Tibial artery (tissue), 4 donors: ENCODE results near the gene OR4N5.

ENCODE experiments used
- DNase-seq, 2 donors: peaks; one replicate each; pipeline ENCODE4 v3.0.0-alpha.2; 2019
- H3K27ac ChIP-seq, 2 donors: fragments of 200-600 bp; sonication (generic) in 1 of 2; 1 replicate in 1 of 2; 2 replicates in 1 of 2; pipeline ENCODE4 v1.5.1; 2018 to 2019; ENCODE audit warnings: mild to moderate bottlenecking in 1 of 2
- H3K27me3 ChIP-seq, 2 donors: fragments of 200-600 bp; sonication (generic) in 1 of 2; one replicate each; pipeline versions ENCODE4 v1.5.1 to v1.6.0; 2016 to 2019
- H3K36me3 ChIP-seq, 3 donors: fragments of 200-600 bp; sonication (generic) in 2 of 3; one replicate each; pipeline ENCODE4 v1.5.1; 2016 to 2019; ENCODE audit warnings: mild to moderate bottlenecking in 2 of 3
- H3K4me1 ChIP-seq, 4 donors: fragments of 200-600 bp; sonication (generic) in 2 of 4; 1 replicate in 3 of 4; 2 replicates in 1 of 4; pipeline ENCODE4 v1.5.1; 2016 to 2019
- H3K4me3 ChIP-seq, 2 donors: fragments of 200-600 bp; sonication (generic) in 1 of 2; 1 replicate in 1 of 2; 2 replicates in 1 of 2; pipeline ENCODE4 v1.5.1; 2018 to 2019; ENCODE audit warnings: mild to moderate bottlenecking in 2 of 2
- H3K9me3 ChIP-seq, 3 donors: fragments of 200-600 bp; sonication (generic) in 1 of 3; one replicate each; pipeline ENCODE4 v1.5.1; 2016 to 2019
- intact Hi-C: fragments of 100-400 bp; cut with DNase I; formaldehyde crosslinking; loops from one replicate; pipeline ENCODE4 v1.15.0; 2023; ENCODE audit warnings: low total_unique reads
- TF ChIP-seq, protein P1 (sequence below), 2 experiments: fragments of 200-600 bp in 1 of 2; fragments of 450-650 bp in 1 of 2; IDR thresholded peaks; one replicate each; pipeline ENCODE4 v1.5.1; 2017 to 2019; ENCODE audit warnings: antibody characterized with exemption in 2 of 2, mild to moderate bottlenecking in 1 of 2, moderate library complexity in 1 of 2

The OR4N5 gene

GRCh38 chr14:20190596-20190995 is 52.0 kb downstream of the OR4N5 start, which contains the start of gene OR11G2:
Gene OR11G2, plus strand, starts transcription at chr14:20190896. Its CDS starts 6,542 bp downstream, at chr14:20197438.
- intact Hi-C loops: no loop called here
- H3K36me3 ChIP-seq: no peaks in the 10 kb centered on the region
- H3K9me3 ChIP-seq: no peaks in the 10 kb centered on the region
- TF ChIP-seq, protein P1, sequence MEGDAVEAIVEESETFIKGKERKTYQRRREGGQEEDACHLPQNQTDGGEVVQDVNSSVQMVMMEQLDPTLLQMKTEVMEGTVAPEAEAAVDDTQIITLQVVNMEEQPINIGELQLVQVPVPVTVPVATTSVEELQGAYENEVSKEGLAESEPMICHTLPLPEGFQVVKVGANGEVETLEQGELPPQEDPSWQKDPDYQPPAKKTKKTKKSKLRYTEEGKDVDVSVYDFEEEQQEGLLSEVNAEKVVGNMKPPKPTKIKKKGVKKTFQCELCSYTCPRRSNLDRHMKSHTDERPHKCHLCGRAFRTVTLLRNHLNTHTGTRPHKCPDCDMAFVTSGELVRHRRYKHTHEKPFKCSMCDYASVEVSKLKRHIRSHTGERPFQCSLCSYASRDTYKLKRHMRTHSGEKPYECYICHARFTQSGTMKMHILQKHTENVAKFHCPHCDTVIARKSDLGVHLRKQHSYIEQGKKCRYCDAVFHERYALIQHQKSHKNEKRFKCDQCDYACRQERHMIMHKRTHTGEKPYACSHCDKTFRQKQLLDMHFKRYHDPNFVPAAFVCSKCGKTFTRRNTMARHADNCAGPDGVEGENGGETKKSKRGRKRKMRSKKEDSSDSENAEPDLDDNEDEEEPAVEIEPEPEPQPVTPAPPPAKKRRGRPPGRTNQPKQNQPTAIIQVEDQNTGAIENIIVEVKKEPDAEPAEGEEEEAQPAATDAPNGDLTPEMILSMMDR (IDR thresholded peaks at IDR 0.05): no peak
- no peaks in the 10 kb centered on the region for H3K27me3 ChIP-seq
- no peak within 1 kb of the TSS for H3K27ac ChIP-seq
- DNase-seq: no peak
- no peak within 1 kb of the TSS for H3K4me3 ChIP-seq
- H3K4me1 ChIP-seq: no peaks in the 10 kb centered on the region

DNA sequence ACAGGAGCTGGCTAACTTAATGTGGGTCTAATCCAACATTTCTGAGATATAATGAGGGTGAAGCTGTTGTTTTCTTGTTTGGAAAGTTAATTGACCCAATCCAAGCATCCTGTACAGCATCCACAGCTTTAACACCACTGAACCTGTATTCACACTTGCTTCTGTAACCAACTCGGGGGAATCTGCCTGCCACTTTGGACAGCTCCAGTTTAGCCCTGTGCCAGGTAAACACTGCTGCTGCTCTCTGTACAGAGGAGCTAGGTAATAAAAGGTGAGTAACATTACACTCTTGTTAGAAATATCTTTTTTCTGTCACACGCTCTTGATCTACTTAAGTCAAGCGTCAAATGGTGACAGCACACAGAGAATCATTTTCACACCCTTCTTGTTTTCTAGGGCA is 52.8 kb downstream of the OR4N5 start:
- Histone ChIP-seq H3K9me3 (no peaks in the 10 kb centered on the region), H3K4me3 (no peak overlapping the region), H3K27ac (no peak overlapping the region), H3K4me1 (no peaks in the 10 kb centered on the region), H3K27me3 (no peaks in the 10 kb centered on the region), H3K36me3 (no peaks in the 10 kb centered on the region)
- TF ChIP-seq, protein P1 (IDR thresholded peaks at IDR 0.05): no peak
- intact Hi-C loops: no loop called here
- DNase-seq: no peak

DNA sequence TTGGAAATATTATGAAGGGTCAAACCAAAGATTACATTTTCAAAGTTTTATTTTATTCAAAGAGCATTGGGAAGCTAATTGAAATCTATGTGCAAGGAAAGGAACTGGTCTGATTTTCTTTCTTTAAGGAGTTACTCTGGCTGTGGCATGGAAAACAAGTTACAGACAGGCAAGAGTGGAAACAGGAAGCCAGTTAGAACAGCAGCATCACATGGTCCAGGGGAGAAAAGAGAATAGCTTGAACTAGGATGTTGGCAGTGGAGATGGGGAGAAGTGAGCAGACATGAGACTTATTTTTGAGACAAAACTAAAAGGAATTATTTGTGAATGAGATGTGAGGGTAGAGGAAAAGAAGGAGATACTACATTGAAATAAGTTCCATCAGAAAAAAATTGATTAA is 55.5 kb downstream of the OR4N5 start:
- no peaks in the 10 kb centered on the region for H3K4me1 ChIP-seq
- no peaks in the 10 kb centered on the region for H3K36me3 ChIP-seq
- no peak for DNase-seq
- no peak overlapping the region for H3K4me3 ChIP-seq
- H3K27me3 ChIP-seq: no peaks in the 10 kb centered on the region
- H3K27ac ChIP-seq: no peak overlapping the region
- H3K9me3 ChIP-seq: no peaks in the 10 kb centered on the region
- TF ChIP-seq, protein P1 (IDR thresholded peaks at IDR 0.05): no peak
- intact Hi-C loops: no loop called here
